B cell (primary cell): ENCODE results near the gene FBRS. TPM values are rescaled to one million over a fixed set of nuclear protein-coding genes. Genes with fewer than 3 reads are reported as not detected.

Source experiments
- ATAC-seq: fragments of 200-7000 bp; cut with Tn5 transposase; one replicate; pipeline ENCODE4 v1.10.0; 2021; ENCODE audit warnings: low read depth, mild to moderate bottlenecking, moderate number of reproducible peaks, moderate library complexity
- CTCF ChIA-PET: fragments of 350-600 bp; sonication (Branson Sonifier 250); formaldehyde crosslinking; loops from one replicate; lab custom pipeline; 2021; ENCODE audit warnings: antibody characterized with exemption, inconsistent platforms; lab: Charles Lee
- POLR2A ChIA-PET: fragments of 350-600 bp; sonication (Branson Sonifier 250); formaldehyde crosslinking; loops from one replicate; lab custom pipeline; 2021; ENCODE audit warnings: antibody characterized with exemption; lab: Charles Lee
- DNase-seq: peaks from one replicate; pipeline ENCODE4 v3.0.0; 2013
- H2AFZ ChIP-seq: 2 replicates; pipeline ENCODE4 v1.6.1; 2012; ENCODE audit warnings: mild to moderate bottlenecking, low read depth, low read length; ENCODE audit not compliant: insufficient read depth, poor library complexity, severe bottlenecking
- H3K27ac ChIP-seq, 2 donors: 1 replicate in 1 of 2; 2 replicates in 1 of 2; pipeline ENCODE4 v1.5.1; 2012 to 2013; ENCODE audit warnings: low read length in 2 of 2, mild to moderate bottlenecking in 2 of 2, moderate library complexity in 1 of 2
- H3K27me3 ChIP-seq, 4 experiments: fragments of 200-600 bp in 1 of 4; sonication (generic) in 1 of 4; replicated peaks in 1 of 4; 1 replicate in 2 of 4; 2 replicates in 2 of 4; pipeline versions ENCODE4 v1.6.1 to v1.7.0; 2013 to 2016; ENCODE audit warnings: low read length in 3 of 4, mild to moderate bottlenecking in 2 of 4, mixed read lengths in 1 of 4, moderate library complexity in 1 of 4; ENCODE audit not compliant: insufficient read depth in 4 of 4, control insufficient read depth in 3 of 4; ENCODE audit errors: control extremely low read depth in 1 of 4
- H3K36me3 ChIP-seq, 2 experiments: replicated peaks in 1 of 2; 1 replicate in 1 of 2; 2 replicates in 1 of 2; pipeline versions ENCODE4 v1.6.1 to v1.7.1; 2013; ENCODE audit warnings: low read length in 1 of 2; ENCODE audit not compliant: insufficient read depth in 2 of 2, control insufficient read depth in 1 of 2; ENCODE audit errors: control extremely low read depth in 1 of 2, extremely low read depth in 1 of 2
- H3K4me1 ChIP-seq, 2 donors: fragments of 200-600 bp in 1 of 2; sonication (generic) in 1 of 2; 1 replicate in 1 of 2; 2 replicates in 1 of 2; pipeline versions ENCODE4 v1.5.1 to v1.6.1; 2013 to 2017; ENCODE audit warnings: low read length in 2 of 2; ENCODE audit not compliant: control insufficient read depth in 2 of 2, insufficient read depth in 2 of 2
- H3K4me2 ChIP-seq: replicated peaks from 2 replicates; pipeline ENCODE3; 2012; ENCODE audit warnings: mild to moderate bottlenecking, low read depth, low read length; ENCODE audit not compliant: poor library complexity, severe bottlenecking
- H3K4me3 ChIP-seq, 5 experiments: fragments of 200-600 bp in 1 of 5; sonication (generic) in 1 of 5; 1 replicate in 3 of 5; 2 replicates in 2 of 5; pipeline versions ENCODE4 v1.5.1 to v1.7.0; 2011 to 2016; ENCODE audit warnings: low read length in 4 of 5, mild to moderate bottlenecking in 4 of 5, low read depth in 2 of 5, control low read depth in 1 of 5, moderate library complexity in 1 of 5; ENCODE audit not compliant: insufficient read depth in 1 of 5; ENCODE audit errors: control extremely low read depth in 1 of 5, extremely low read depth in 1 of 5
- H3K79me2 ChIP-seq: fragments of 200-600 bp; sonication (generic); one replicate; pipeline ENCODE4 v1.6.0; 2016; ENCODE audit warnings: low read length; ENCODE audit not compliant: control insufficient read depth, insufficient read depth
- H3K9ac ChIP-seq: fragments of 200-600 bp; sonication (generic); 2 replicates; pipeline ENCODE4 v1.6.1; 2017; ENCODE audit warnings: mild to moderate bottlenecking, low read length, moderate library complexity
- H3K9me3 ChIP-seq, 3 donors: one replicate each; pipeline versions ENCODE4 v1.6.1 to v1.7.1; 2013; ENCODE audit warnings: low read length in 2 of 3; ENCODE audit not compliant: control insufficient read depth in 2 of 3, insufficient read depth in 1 of 3; ENCODE audit errors: control extremely low read depth in 1 of 3
- H4K20me1 ChIP-seq: 2 replicates; pipeline ENCODE4 v1.6.0; 2012; ENCODE audit warnings: mild to moderate bottlenecking, low read length; ENCODE audit not compliant: insufficient read depth, control insufficient read depth, poor library complexity, severe bottlenecking
- H3K27ac Mint-ChIP-seq: one replicate; pipeline ENCODE4 v1.8.0; 2021; ENCODE audit warnings: mixed read lengths
- H3K27me3 Mint-ChIP-seq: one replicate; pipeline ENCODE4 v1.8.0; 2021; ENCODE audit warnings: mixed read lengths
- H3K4me1 Mint-ChIP-seq: one replicate; pipeline ENCODE4 v1.8.0; 2021; ENCODE audit warnings: mixed read lengths
- H3K4me3 Mint-ChIP-seq: one replicate; pipeline ENCODE4 v1.8.0; 2021; ENCODE audit warnings: mixed read lengths
- H3K9me3 Mint-ChIP-seq: one replicate; pipeline ENCODE4 v1.8.0; 2022; ENCODE audit warnings: mixed read lengths; ENCODE audit not compliant: insufficient read depth
- CTCF ChIP-seq: fragments of 200-600 bp; IDR thresholded peaks from one replicate; pipeline ENCODE4 v1.8.0; 2022; ENCODE audit warnings: antibody characterized with exemption, mild to moderate bottlenecking
- EZH2 ChIP-seq: IDR thresholded peaks from 2 replicates; pipeline ENCODE4 v1.6.1; 2012; ENCODE audit warnings: borderline replicate concordance, low read depth, mild to moderate bottlenecking, moderate library complexity, low read length; ENCODE audit not compliant: insufficient read depth, poor library complexity, severe bottlenecking
- WGBS: methylation state at CpG from one replicate; pipeline ENCODE4 v1.1.5; 2013; ENCODE audit warnings: missing lambda C conversion rate; ENCODE audit not compliant: insufficient coverage; 5-methylcytosine and 5-hydroxymethylcytosine counted together
- intact Hi-C: fragments of 100-400 bp; cut with micrococcal nuclease; formaldehyde crosslinking; loops from one replicate; pipeline ENCODE4 v1.10.0; 2022
- polyA plus RNA-seq: library from polyadenylated mRNA; depleted of rRNA; stranded (reverse); fragments of >200 nt; gene quantifications from 2 replicates; pipeline ENCODE4 v1.2.3, GENCODE V29; 2012
- total RNA-seq, 2 donors: library from RNA; stranded (reverse); fragments of 120-200 nt in 1 of 2; gene quantifications; 1 replicate in 1 of 2; 2 replicates in 1 of 2; pipeline versions ENCODE4 v1.2.3 to v1.2.4, GENCODE V29; 2013 to 2022

The FBRS gene
- total and polyA plus RNA-seq, 2 donors (not counting 1 experiment from before 2014, with no cell fraction given), result 68.3 to 194 TPM

- Mint-ChIP-seq H3K27me3 (no peaks in the 10 kb centered on the region), H3K4me1 (peaks cover 24% of the 10 kb centered on the region), H3K27ac (peak within 1 kb of the TSS; percentile 100), H3K9me3 (no peaks in the 10 kb centered on the region), H3K4me3 (peak within 1 kb of the TSS; percentile 95)
- WGBS, result under 1% methylated on average over 51 of the region's 57 CpGs
- Histone ChIP-seq H3K9me3 (no peaks in the 10 kb centered on the region), H3K9ac (peak within 1 kb of the TSS; percentile 100), H3K27ac (peak within 1 kb of the TSS; percentile 100), H3K27me3 (no peaks in the 10 kb centered on the region), H2AFZ (peak within 1 kb of the TSS; percentile 86), H3K79me2 (peaks cover 49% of the 10 kb centered on the region), H4K20me1 (peaks cover 34% of the 10 kb centered on the region), H3K4me2 (peak within 1 kb of the TSS; percentile 92), H3K36me3 (peaks cover 7 to 34% of the 10 kb centered on the region in 2 experiments), H3K4me1 (peaks cover 15 to 20% of the 10 kb centered on the region in 2 donors), H3K4me3 (peak within 1 kb of the TSS; percentile 17 to 100 (median 96))
- intact Hi-C loops, result loop anchor here (1.0 to 10.0 kb wide), 15 partner anchors 18 to 727 kb away; partner anchors contain the start of genes ALDOA, CFAP119, DCTPP1 and FBRS
- POLR2A ChIA-PET, result interaction anchor here (0.6 to 3.4 kb wide), 4 partner anchors 25 to 202 kb away, joined by 3 to 41 read pairs (median 4); partner anchors contain the start of genes FBRS and PHKG2
- CTCF ChIA-PET, result interaction anchor here (0.6 to 0.7 kb wide), 2 partner anchors 68 to 174 kb away, joined by 3 read pairs; no protein-coding TSS in a partner anchor
- TF ChIP-seq CTCF, result no peak
- no peak for TF ChIP-seq EZH2
- no peak for DNase-seq
- peak; percentile 34 for ATAC-seq
Measured at GRCh38 chr16:30698816-30699614, 40.8 kb downstream of the FBRS start, which contains the start of gene SRCAP. Gene SRCAP, plus strand, starts transcription at chr16:30699171. Its CDS starts 1,654 bp downstream, at chr16:30700825.
